Activated T-cell treated with anti-CD3 and anti-CD28 coated beads for 24 hours (primary cell): ENCODE data around the gene C11orf86.
A peak's percentile ranks its signal among the peaks of the same experiment; 100 is the strongest.
"Not testable (repeated sequence)": the region's sequence is repeated elsewhere in the genome, so short reads cannot be mapped to it uniquely, and the experiment has no call there.

Source experiments
- DNase-seq: peaks from one replicate; pipeline ENCODE4 v3.0.0-alpha.2; 2020; ENCODE audit warnings: low read depth

Gene C11orf86

DNA sequence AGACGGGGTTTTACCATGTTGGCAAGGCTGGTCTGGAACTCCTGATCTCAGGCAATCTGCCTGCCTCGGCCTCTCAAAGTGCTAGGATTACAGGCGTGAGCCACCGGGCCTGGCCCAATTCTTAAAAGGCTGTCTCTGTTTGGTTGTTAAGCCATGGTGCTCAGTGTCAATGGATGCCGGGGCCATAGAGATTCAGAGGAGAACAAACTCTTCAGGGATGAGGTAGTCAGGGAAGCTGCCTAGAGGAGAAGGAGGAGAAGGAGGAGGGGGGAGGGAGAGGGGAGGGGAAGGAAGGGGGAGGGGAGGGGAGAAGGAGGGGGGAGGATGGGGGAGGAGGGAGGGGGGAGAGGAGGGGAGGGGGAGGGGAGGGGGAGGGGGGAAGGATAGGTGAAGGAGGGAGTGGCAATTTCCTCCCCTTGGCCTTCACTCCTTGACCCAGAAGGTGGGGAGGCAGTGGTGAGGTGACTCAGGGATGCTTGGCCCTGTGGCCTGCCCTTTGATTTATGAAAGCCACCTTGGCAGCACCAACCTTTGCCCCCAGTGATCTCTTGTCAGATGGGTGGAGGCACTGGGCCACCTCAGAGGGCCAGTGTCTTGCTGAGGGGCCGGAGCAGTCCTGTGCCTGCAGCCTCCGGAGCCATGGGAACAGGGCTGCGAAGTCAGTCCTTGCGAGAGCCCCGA, at the start of gene C11orf86:
Gene C11orf86, plus strand, starts transcription at position 581 of the 681 bp plus-strand sequence. Its CDS starts 59 bp downstream, at position 640.
- DNase-seq: no peak

GRCh38 chr11:66929753-66930152, 45.4 kb upstream of the C11orf86 start:
- no peak for DNase-seq

DNA sequence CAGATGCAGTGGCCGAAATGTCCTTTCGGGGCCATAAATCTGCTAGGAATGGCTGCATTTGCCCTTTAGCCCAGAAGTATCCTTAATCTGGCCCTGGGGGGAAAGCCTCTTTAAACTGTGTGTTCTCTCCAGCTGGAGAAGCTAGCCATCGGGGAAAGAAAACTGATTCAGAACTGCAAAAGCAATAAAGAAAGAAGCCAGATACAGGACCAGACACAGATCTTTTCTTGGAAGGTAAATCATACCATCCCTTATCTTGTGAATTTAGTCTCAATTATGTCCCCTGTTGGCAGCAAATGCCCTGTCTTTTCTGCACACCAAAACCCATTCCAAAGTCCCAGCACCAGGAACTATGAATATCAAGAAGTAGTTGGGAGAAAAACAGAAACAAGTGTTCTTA, 42.6 kb upstream of the C11orf86 start:
- DNase-seq: no peak

DNA sequence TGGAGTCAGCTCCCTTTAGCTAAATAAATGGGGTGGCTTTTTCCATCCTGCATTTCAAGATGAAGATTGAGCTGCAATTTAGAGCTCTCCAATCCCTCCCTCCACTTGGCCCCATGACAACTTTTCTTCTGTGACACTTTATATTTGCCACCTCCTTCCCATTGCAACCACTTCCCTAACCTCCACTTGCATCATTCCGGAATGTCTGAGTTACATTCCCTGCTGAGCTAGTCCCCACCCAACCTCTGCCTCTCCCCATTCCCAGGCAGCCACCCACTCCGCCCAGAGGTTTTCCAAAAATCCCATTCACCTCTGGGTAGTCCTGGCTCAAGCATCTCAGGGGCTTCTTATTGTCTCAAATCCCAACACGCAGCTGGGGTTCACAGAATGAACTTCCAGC, 41.6 kb upstream of the C11orf86 start:
- DNase-seq: no peak

DNA sequence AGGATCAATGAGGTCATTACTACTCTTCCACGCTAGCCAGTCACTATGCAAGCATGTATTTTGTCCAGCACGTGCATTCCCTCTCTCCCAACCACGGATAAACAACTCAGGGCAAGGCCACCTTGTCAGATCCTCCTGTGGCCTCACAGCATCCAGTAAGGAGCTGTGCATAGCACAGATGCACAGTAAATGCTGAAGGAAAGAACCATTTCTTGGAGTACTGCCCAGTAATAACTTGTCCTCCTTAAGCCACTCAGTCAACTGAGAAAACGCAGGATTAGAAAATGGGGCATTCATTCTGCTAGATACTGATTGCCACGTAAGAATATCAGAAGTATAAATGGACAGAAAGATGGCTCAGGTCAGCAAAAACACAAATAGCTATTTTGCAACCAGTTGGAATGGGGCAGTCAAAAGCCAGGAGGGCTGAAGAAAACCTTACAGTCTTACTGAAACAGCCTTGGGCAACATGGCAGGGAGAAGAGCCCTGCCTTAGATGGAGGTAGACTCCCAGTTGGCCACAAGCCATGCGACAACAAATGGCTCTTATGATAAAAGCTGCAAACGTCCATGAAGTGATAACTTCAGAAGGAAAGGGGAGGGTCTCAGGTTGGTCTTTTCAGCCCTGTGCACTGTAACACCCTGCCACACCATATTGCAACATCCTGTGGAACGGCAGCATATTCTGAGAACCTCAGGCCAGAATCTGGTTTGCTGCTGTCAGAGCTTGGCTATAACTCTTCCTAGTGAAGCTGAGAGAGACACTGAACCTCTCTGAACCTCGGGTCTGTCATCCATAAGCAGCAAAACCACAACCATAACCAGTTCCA, 39.9 kb upstream of the C11orf86 start:
- DNase-seq: no peak

- DNase-seq: no peak
Observed at GRCh38 chr11:66936311-66936711, 38.8 kb upstream of the C11orf86 start.

DNA sequence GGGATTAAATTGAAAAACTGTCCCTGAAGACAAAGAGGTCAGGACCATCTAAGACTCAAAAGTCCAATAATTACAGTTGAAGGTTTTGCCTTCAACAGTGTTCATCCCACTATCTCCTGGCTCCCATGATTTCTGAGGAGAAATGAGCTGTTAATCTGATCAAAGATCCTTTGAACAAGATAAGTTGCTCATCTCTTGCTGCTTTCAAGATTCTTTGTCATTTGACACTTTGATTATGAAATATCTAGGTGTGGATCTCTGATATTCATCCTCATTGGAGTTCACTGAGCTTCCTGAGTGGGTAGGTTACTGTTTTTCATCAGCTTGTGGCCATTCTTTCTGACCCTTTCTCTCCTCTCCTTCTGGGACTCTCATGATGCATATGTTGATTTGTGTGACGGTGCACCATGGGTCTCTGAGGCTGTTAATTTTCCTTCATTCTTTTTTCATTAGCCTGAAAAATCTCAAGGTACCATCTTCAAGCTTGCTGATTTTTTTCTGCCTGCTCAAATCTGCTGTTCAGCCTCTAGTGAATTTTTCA, 37.8 kb upstream of the C11orf86 start:
- DNase-seq: no peak

DNA sequence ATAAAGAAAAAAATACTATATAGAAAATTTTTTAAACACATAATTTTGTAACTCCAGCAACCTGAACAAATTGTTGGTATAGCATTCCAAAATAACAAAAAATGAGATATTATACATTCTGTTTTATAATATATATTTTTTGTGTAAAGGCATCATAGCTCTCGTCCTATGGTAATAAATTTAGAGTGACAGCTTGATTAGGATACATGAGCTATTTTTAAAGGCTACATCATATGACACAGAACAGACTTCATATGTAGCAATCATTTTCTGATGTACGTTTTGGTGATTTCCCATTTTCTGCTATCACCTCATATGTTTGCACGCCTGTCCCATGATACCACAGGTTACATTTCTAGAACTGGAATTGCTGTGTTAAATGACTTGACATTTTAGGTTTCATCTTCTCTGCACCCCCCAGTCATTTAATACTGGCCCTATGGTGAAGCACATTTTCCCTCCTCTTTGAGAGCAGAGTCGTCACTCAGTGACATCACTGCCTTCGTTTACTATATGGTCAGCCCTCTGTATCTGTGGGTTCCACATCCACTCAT, 36.4 kb upstream of the C11orf86 start:
- no peak for DNase-seq

- peak; percentile 23 for DNase-seq
Observed at GRCh38 chr11:66950112-66950535, 25.0 kb upstream of the C11orf86 start.

- no peak for DNase-seq
Observed at GRCh38 chr11:66951135-66951534, 24.0 kb upstream of the C11orf86 start.

- no peak for DNase-seq
Observed at GRCh38 chr11:66951927-66952337, 23.2 kb upstream of the C11orf86 start.

DNA sequence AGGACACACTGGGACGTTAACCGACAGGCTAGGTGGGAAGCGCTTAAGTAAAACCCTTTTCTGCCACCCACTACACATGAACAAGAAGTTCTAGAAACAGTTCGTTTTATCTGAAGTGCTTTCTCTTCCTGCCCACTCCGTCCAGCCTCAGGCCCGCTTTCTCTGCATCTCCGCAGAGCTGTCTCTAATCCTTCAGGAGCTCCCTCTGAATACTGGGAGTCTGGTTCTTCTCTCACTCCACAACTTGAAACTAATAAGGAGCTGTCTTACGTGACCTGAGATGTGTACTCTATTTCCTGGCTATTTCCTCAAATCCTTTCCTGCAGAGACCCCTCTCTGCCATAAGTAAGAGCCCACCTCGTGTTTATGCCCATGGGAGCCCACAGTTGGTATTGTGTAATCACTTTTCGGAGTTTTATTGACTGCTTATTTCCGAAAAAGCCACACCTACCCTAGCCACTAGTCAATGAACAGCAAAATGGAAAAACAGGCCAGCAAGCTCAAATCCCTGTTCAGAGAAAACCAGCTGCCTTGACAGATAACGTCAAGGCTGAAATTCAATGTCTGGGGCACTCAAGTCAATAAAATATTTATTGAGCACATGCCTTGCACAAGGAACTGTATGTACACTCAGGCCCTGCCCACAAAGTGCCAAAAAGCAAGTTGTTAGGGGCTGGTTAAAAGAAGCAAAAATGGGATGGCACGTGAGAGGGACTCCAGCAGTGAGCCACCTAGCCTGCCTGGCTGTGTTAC, 21.8 kb upstream of the C11orf86 start:
- no peak for DNase-seq

DNA sequence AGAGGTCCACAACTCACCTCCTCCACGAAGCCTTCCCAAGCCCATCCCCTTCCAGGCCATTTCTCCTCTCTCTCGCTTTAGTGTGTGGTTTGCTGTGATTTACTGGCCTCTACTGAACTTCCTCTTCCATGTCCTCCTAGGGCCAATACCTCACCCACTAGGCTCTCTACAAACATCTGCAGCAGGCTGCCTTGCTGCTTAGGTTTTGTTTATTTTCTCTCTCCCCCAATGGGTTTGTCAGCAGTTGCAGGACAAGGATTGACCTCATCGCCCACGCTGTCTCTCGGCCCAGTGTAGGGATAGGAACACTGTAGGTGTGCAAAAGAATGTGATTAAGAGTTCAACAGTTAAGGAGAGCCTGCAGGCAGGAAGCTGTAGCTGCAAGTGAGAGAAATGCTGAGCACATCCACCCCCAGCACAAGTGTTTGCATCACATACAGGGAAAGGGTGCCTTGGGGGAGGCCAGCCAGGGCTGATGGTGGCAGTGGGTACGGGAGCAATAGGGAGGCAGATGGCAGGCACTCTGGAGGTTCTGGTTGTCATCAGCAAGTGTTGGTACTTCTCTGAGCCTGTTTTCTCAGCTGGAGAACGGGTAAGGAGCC, 18.3 kb upstream of the C11orf86 start:
- no peak for DNase-seq

DNA sequence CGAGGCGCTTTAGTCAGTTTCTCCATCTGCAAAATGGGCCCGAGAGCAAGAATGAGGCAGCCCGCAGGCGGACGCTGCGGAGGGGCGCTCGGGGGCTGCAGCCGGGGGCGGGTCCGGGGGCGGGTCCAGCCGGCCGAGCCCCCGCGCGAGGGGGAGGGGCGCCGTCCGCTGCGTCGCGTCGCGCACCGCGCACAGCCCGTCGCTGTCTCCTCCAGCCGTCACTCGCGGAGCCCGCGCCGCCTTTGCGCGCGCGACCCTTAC, 17.2 kb upstream of the C11orf86 start:
- DNase-seq: no peak

- peak; percentile 96 for DNase-seq
Observed at GRCh38 chr11:66958232-66958955, 16.7 kb upstream of the C11orf86 start, which contains the start of gene PC. TSS of gene PC (minus strand) at chr11:66958383. CDS start at chr11:66872159, 86,224 bp downstream.

DNA sequence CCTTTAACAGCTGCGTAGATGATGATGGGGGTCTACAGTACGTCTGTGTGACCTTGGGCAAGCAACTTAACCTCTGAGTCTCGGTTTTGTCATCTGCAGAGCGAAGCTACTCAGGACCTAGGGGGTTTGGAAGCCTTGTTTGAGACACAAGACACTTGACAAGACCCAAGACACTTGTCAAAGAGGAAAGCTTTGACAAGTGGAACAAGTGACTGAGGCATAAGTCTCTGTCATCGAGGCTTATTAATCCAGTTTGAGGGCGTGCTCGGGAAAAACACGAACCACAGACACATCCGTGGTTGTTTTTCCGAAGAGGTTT, 16.2 kb upstream of the C11orf86 start:
- DNase-seq: peak; percentile 25

GRCh38 chr11:66961691-66962213, 13.4 kb upstream of the C11orf86 start:
- DNase-seq: not testable (repeated sequence)

- DNase-seq: no peak
Observed at GRCh38 chr11:66962247-66962646, 12.9 kb upstream of the C11orf86 start.

GRCh38 chr11:66962801-66963200, 12.3 kb upstream of the C11orf86 start:
- DNase-seq: no peak

DNA sequence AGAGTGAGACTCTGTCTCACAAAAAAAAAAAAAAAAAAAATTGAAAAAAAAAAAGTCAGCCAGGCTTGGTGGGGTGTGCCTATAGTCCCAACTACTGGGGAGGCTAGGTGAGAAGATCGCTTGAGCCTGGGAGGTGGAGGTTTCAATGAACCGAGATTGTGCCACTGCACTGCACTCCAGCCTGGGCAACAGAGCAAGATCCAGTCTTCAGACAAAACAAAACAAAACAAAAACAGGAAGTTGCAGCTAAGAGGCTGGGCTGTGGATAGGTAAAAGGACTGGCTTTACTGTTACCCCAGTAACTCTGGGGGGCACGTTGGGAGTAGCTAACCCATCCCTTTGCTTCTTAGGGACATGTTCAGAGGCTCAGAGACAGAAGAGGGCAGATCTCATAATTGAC, 10.6 kb upstream of the C11orf86 start:
- DNase-seq: no peak

DNA sequence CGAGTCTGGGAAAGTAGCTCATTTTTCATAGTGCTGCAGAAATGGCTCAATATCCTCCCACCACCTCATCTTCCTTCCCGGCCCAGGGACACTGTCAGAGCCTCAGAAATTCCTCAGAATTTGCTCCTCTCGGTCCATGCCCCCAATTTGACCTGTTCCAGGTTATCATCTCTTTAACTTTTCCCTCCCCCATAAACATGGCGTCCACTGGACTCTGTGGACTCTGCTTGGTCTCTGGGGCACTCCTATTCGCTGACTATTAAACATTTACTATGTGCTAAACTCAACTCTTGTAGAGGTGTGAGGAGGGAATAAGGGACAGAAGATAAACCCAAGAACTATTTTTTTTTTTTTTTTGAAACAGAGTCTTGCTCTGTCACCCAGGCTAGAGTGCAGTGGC, 8.8 kb upstream of the C11orf86 start:
- DNase-seq: no peak
